Prostate gland (tissue), 2 donors: ENCODE measurements around the gene BCAT1. TPM values are rescaled to one million over a fixed set of nuclear protein-coding genes. Genes with fewer than 3 reads are reported as not detected.

Experiments
- DNase-seq: peaks from one replicate; pipeline ENCODE4 v3.0.0-alpha.2; 2019; ENCODE audit warnings: low spot score
- H3K27ac ChIP-seq, 2 donors: fragments of 200-600 bp; sonication (generic); 2 replicates each; pipeline ENCODE4 v1.5.1; 2017 to 2019
- H3K27me3 ChIP-seq: fragments of 200-600 bp; sonication (generic); replicated peaks from 2 replicates; pipeline ENCODE4 v1.5.1; 2019; ENCODE audit not compliant: insufficient read depth
- H3K36me3 ChIP-seq, 2 donors: fragments of 200-600 bp; sonication (generic); 1 replicate in 1 of 2; 2 replicates in 1 of 2; pipeline versions ENCODE4 v1.5.1 to v1.8.1; 2017 to 2019
- H3K4me1 ChIP-seq: fragments of 200-600 bp; sonication (generic); replicated peaks from 2 replicates; pipeline ENCODE4 v1.5.1; 2019
- H3K4me3 ChIP-seq, 2 donors: fragments of 200-600 bp; sonication (generic); 2 replicates each; pipeline ENCODE4 v1.5.1; 2017 to 2019
- H3K9me3 ChIP-seq: fragments of 200-600 bp; sonication (generic); 2 replicates; pipeline ENCODE4 v1.5.1; 2017
- POLR2A ChIP-seq: fragments of 450-650 bp; IDR thresholded peaks from one replicate; pipeline ENCODE4 v1.6.1; 2016; ENCODE audit warnings: antibody characterized with exemption, mild to moderate bottlenecking
- POLR2AphosphoS5 ChIP-seq: sonication (generic); formaldehyde crosslinking; IDR thresholded peaks from one replicate; pipeline ENCODE4 v1.6.1; 2017; ENCODE audit warnings: antibody characterized with exemption
- WGBS: methylation state at CpG from one replicate; pipeline ENCODE4 v1.1.5; 2018; 5-methylcytosine and 5-hydroxymethylcytosine counted together
- intact Hi-C: fragments of 100-400 bp; cut with DNase I; formaldehyde crosslinking; loops from one replicate; pipeline ENCODE4 v1.14.2; 2022
- total RNA-seq, 2 donors: library from RNA; depleted of rRNA; stranded (reverse); fragments of >200 nt; gene quantifications; one replicate each; pipeline ENCODE4 v1.1.0, GENCODE V29; 2016
- TF ChIP-seq, protein P1 (sequence below), 4 experiments: fragments of 200-600 bp in 2 of 4; fragments of 450-650 bp in 2 of 4; sonication (generic) in 2 of 4; IDR thresholded peaks; 1 replicate in 3 of 4; 2 replicates in 1 of 4; pipeline ENCODE4 v1.5.1; 2016 to 2019; ENCODE audit warnings: antibody characterized with exemption in 4 of 4, mild to moderate bottlenecking in 2 of 4, moderate library complexity in 2 of 4

The BCAT1 gene
- total RNA-seq, 2 donors from 2014 or later = 0.59 to 43.1 TPM

- DNase-seq = no peak
- TF ChIP-seq POLR2AphosphoS5 = no peak
- no peak for TF ChIP-seq POLR2A
- TF ChIP-seq, protein P1, sequence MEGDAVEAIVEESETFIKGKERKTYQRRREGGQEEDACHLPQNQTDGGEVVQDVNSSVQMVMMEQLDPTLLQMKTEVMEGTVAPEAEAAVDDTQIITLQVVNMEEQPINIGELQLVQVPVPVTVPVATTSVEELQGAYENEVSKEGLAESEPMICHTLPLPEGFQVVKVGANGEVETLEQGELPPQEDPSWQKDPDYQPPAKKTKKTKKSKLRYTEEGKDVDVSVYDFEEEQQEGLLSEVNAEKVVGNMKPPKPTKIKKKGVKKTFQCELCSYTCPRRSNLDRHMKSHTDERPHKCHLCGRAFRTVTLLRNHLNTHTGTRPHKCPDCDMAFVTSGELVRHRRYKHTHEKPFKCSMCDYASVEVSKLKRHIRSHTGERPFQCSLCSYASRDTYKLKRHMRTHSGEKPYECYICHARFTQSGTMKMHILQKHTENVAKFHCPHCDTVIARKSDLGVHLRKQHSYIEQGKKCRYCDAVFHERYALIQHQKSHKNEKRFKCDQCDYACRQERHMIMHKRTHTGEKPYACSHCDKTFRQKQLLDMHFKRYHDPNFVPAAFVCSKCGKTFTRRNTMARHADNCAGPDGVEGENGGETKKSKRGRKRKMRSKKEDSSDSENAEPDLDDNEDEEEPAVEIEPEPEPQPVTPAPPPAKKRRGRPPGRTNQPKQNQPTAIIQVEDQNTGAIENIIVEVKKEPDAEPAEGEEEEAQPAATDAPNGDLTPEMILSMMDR (IDR thresholded peaks at IDR 0.05) = no peak
- 84% methylated on average over 2 of the region's 2 CpGs for WGBS
- H3K4me3 ChIP-seq = no peak overlapping the region
- H3K36me3 ChIP-seq = no peaks in the 10 kb centered on the region
- no peak overlapping the region for H3K27ac ChIP-seq
- H3K9me3 ChIP-seq = no peaks in the 10 kb centered on the region
- intact Hi-C loops = no loop called here
- no peaks in the 10 kb centered on the region for H3K27me3 ChIP-seq
- no peaks in the 10 kb centered on the region for H3K4me1 ChIP-seq
Observed at GRCh38 chr12:24791622-24792021, 157.3 kb downstream of the BCAT1 start.

DNA sequence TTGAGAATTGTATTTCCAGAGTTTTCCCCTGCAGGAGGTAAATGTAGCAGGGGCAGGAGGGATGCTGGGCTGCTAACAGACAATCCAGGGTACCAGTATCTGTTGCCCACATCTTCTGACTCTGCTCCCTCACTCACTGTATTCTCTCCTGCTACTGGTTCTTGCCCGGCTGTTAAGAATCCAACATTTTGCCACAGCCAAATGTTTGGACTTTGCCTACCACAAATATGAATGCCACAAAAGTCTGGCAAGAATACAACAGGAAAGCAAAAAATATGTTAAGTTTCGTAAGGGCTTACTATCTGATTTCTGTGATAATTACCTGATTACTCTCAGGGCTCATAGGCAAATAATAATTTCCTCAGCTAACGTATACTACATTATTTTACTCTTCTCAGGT is 160.0 kb downstream of the BCAT1 start:
- Histone ChIP-seq H3K9me3 (no peaks in the 10 kb centered on the region), H3K36me3 (no peaks in the 10 kb centered on the region), H3K27ac (no peak overlapping the region), H3K4me1 (no peaks in the 10 kb centered on the region), H3K4me3 (no peak overlapping the region), H3K27me3 (no peaks in the 10 kb centered on the region)
- DNase-seq = no peak
- 80% methylated on average over 3 of the region's 3 CpGs for WGBS
- intact Hi-C loops = no loop called here
- TF ChIP-seq POLR2AphosphoS5 (no peak), POLR2A (no peak)
- TF ChIP-seq, protein P1 (IDR thresholded peaks at IDR 0.05) = no peak

GRCh38 chr12:24780697-24781368 is 168.1 kb downstream of the BCAT1 start:
- H3K4me1 ChIP-seq = no peaks in the 10 kb centered on the region
- no peak overlapping the region for H3K27ac ChIP-seq
- H3K27me3 ChIP-seq = no peaks in the 10 kb centered on the region
- intact Hi-C loops = no loop called here
- TF ChIP-seq POLR2A (no peak), POLR2AphosphoS5 (no peak)
- TF ChIP-seq, protein P1 (IDR thresholded peaks at IDR 0.05) = no peak
- 72% methylated on average over 5 of the region's 5 CpGs for WGBS
- no peaks in the 10 kb centered on the region for H3K9me3 ChIP-seq
- DNase-seq = no peak
- H3K36me3 ChIP-seq = no peaks in the 10 kb centered on the region
- no peak overlapping the region for H3K4me3 ChIP-seq

GRCh38 chr12:24778486-24779304 is 170.2 kb downstream of the BCAT1 start:
- no peaks in the 10 kb centered on the region for H3K36me3 ChIP-seq
- intact Hi-C loops = no loop called here
- no peaks in the 10 kb centered on the region for H3K9me3 ChIP-seq
- no peak for TF ChIP-seq POLR2A
- TF ChIP-seq, protein P1 (IDR thresholded peaks at IDR 0.05) = peak in 1 of 4 experiments; percentile 29
- WGBS = 63% methylated on average over 4 of the region's 4 CpGs
- H3K27ac ChIP-seq = no peak overlapping the region
- H3K4me3 ChIP-seq = no peak overlapping the region
- H3K27me3 ChIP-seq = no peaks in the 10 kb centered on the region
- DNase-seq = no peak
- H3K4me1 ChIP-seq = no peaks in the 10 kb centered on the region

DNA sequence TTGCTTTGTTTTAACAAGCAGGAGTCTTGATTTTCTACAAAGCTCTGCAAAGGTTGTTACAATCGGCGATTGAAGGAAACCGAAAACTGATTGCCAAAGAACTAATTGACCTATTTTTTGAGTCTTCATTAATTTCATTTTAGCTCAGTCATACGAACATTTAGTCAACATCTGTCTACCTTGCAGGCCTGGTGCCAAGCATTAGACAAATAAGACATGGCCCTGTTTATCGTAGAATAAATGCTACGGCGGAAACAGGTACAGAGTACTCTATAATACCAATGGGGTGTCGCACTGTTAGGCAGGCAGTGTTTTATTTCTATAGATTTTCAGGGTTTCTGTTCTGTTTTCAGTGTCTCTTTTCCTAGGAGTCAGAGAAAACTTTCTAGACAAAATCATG is 171.5 kb downstream of the BCAT1 start:
- H3K36me3 ChIP-seq = no peaks in the 10 kb centered on the region
- intact Hi-C loops = no loop called here
- no peak overlapping the region for H3K4me3 ChIP-seq
- H3K27me3 ChIP-seq = no peaks in the 10 kb centered on the region
- H3K4me1 ChIP-seq = no peaks in the 10 kb centered on the region
- TF ChIP-seq, protein P1 (IDR thresholded peaks at IDR 0.05) = no peak
- no peak for DNase-seq
- no peak overlapping the region for H3K27ac ChIP-seq
- no peaks in the 10 kb centered on the region for H3K9me3 ChIP-seq
- 81% methylated on average over 8 of the region's 8 CpGs for WGBS
